Fibroblast of lung (primary cell): Measurements from ENCODE around the gene ZNF552. TPM values are rescaled to one million over a fixed set of nuclear protein-coding genes. Genes with fewer than 3 reads are reported as not detected.

Experiments used
- DNase-seq, 2 donors: peaks; one replicate each; pipeline versions ENCODE4 v3.0.0 to v3.0.0-alpha.2; 2010; ENCODE audit warnings: low read depth in 2 of 2
- H2AFZ ChIP-seq: 2 replicates; pipeline ENCODE4 v1.5.1; 2012; ENCODE audit warnings: low read length, control low read depth, inconsistent platforms
- H3K27ac ChIP-seq: 2 replicates; pipeline ENCODE4 v1.5.1; 2011; ENCODE audit warnings: low read length, control low read depth; ENCODE audit not compliant: insufficient read depth
- H3K27me3 ChIP-seq: 2 replicates; pipeline ENCODE4 v1.5.1; 2011; ENCODE audit warnings: mild to moderate bottlenecking, low read length; ENCODE audit not compliant: control insufficient read depth, insufficient read depth
- H3K36me3 ChIP-seq: 2 replicates; pipeline ENCODE4 v1.5.1; 2011; ENCODE audit warnings: low read length; ENCODE audit not compliant: control insufficient read depth, insufficient read depth
- H3K4me1 ChIP-seq: 2 replicates; pipeline ENCODE4 v1.5.1; 2011; ENCODE audit warnings: low read length; ENCODE audit not compliant: control insufficient read depth, insufficient read depth; ENCODE audit errors: extremely low read depth
- H3K4me2 ChIP-seq: 2 replicates; pipeline ENCODE4 v1.5.1; 2011; ENCODE audit warnings: low read length, control low read depth; ENCODE audit not compliant: insufficient read depth; ENCODE audit errors: extremely low read depth
- H3K4me3 ChIP-seq, 4 experiments: fragments of 200-600 bp in 1 of 4; sonication (generic) in 1 of 4; replicated peaks in 1 of 4; 2 replicates each; pipeline ENCODE4 v1.5.1; 2011 to 2016; ENCODE audit warnings: low read length in 4 of 4, low read depth in 3 of 4, mild to moderate bottlenecking in 3 of 4, control low read depth in 2 of 4, inconsistent platforms in 1 of 4, mixed read lengths in 1 of 4; ENCODE audit not compliant: insufficient read depth in 1 of 4; ENCODE audit errors: control extremely low read depth in 1 of 4
- H3K79me2 ChIP-seq: 2 replicates; pipeline ENCODE4 v1.5.1; 2012; ENCODE audit warnings: mild to moderate bottlenecking, low read length, inconsistent platforms; ENCODE audit not compliant: control insufficient read depth, insufficient read depth
- H3K9ac ChIP-seq: 2 replicates; pipeline ENCODE4 v1.5.1; 2011; ENCODE audit warnings: mild to moderate bottlenecking, low read length, control low read depth; ENCODE audit not compliant: insufficient read depth
- H3K9me3 ChIP-seq: 2 replicates; pipeline ENCODE4 v1.5.1; 2012; ENCODE audit warnings: low read depth, low read length; ENCODE audit not compliant: control insufficient read depth, insufficient read depth
- H4K20me1 ChIP-seq: 2 replicates; pipeline ENCODE4 v1.5.1; 2011; ENCODE audit warnings: low read length; ENCODE audit not compliant: control insufficient read depth, insufficient read depth; ENCODE audit errors: extremely low read depth
- CTCF ChIP-seq, 2 donors: IDR thresholded peaks in 1 of 2; conservative IDR thresholded peaks in 1 of 2; 1 replicate in 1 of 2; 2 replicates in 1 of 2; pipeline ENCODE4 v1.5.1; 2011 to 2012; ENCODE audit warnings: low read length in 2 of 2, control low read depth in 1 of 2, inconsistent platforms in 1 of 2, low read depth in 1 of 2, mild to moderate bottlenecking in 1 of 2
- EZH2 ChIP-seq: IDR thresholded peaks from 2 replicates; pipeline ENCODE4 v1.5.1; 2012; ENCODE audit warnings: low read length, control low read depth, mild to moderate bottlenecking; ENCODE audit errors: missing control alignments
- polyA plus RNA-seq, 2 donors: library from polyadenylated mRNA; depleted of rRNA in 1 of 2; stranded (reverse) in 1 of 2; unstranded in 1 of 2; fragments of >200 nt; gene quantifications; 2 replicates each; pipeline ENCODE4 v1.2.1, GENCODE V29; 2011 to 2012; ENCODE audit warnings: missing spikeins in 1 of 2
- total RNA-seq: library from RNA; depleted of rRNA; stranded (reverse); fragments of >200 nt; gene quantifications from 2 replicates; pipeline ENCODE4 v1.2.1, GENCODE V29; 2014

The ZNF552 gene
- total and polyA plus RNA-seq, 2 donors (not counting 1 experiment from before 2014, with no cell fraction given) = 1.9 to 3.8 TPM

- no peaks in the 10 kb centered on the region for H3K36me3 ChIP-seq
- DNase-seq = no peak
- H3K4me3 ChIP-seq = no peak overlapping the region
- TF ChIP-seq EZH2 (no peak), CTCF (conservative IDR thresholded peaks at IDR 0.05 in 1 of 2, IDR thresholded peaks at IDR 0.05 in 1 of 2; ENCODE audit: low read depth in 1 of 2, low read length in 2 of 2) (no peak)
- no peak overlapping the region for H2AFZ ChIP-seq
- no peaks in the 10 kb centered on the region for H3K9me3 ChIP-seq
- peaks cover 6% of the 10 kb centered on the region for H3K4me1 ChIP-seq
- no peak overlapping the region for H3K27ac ChIP-seq
- H4K20me1 ChIP-seq = no peaks in the 10 kb centered on the region
- no peaks in the 10 kb centered on the region for H3K27me3 ChIP-seq
- H3K4me2 ChIP-seq = no peak overlapping the region
- no peak overlapping the region for H3K9ac ChIP-seq
- peaks cover 38% of the 10 kb centered on the region for H3K79me2 ChIP-seq
These were observed 3.7 kb upstream of the ZNF552 start for GRCh38 chr19:57818378-57818777.

- Histone ChIP-seq H3K4me1 (peaks cover 6% of the 10 kb centered on the region), H3K27me3 (no peaks in the 10 kb centered on the region), H3K4me3 (no peak overlapping the region), H3K36me3 (no peaks in the 10 kb centered on the region), H3K9me3 (no peaks in the 10 kb centered on the region), H3K27ac (no peak overlapping the region), H4K20me1 (no peaks in the 10 kb centered on the region), H3K4me2 (no peak overlapping the region), H3K79me2 (peaks cover 35% of the 10 kb centered on the region), H2AFZ (no peak overlapping the region), H3K9ac (no peak overlapping the region)
- TF ChIP-seq CTCF (conservative IDR thresholded peaks at IDR 0.05 in 1 of 2, IDR thresholded peaks at IDR 0.05 in 1 of 2; ENCODE audit: low read depth in 1 of 2, low read length in 2 of 2) = no peak
- DNase-seq = no peak
These were observed 3.3 kb upstream of the ZNF552 start for GRCh38 chr19:57817976-57818375.

- H2AFZ ChIP-seq = no peak overlapping the region
- H3K9ac ChIP-seq = no peak overlapping the region
- peaks cover 2% of the 10 kb centered on the region for H3K36me3 ChIP-seq
- TF ChIP-seq EZH2 = no peak
- H3K4me1 ChIP-seq = peaks cover 6% of the 10 kb centered on the region
- H3K9me3 ChIP-seq = no peaks in the 10 kb centered on the region
- DNase-seq = no peak
- H4K20me1 ChIP-seq = no peaks in the 10 kb centered on the region
- no peak overlapping the region for H3K27ac ChIP-seq
- H3K27me3 ChIP-seq = no peaks in the 10 kb centered on the region
- no peak overlapping the region for H3K4me2 ChIP-seq
- no peak overlapping the region for H3K4me3 ChIP-seq
- H3K79me2 ChIP-seq = peaks cover 23% of the 10 kb centered on the region
These were observed 1.9 kb upstream of the ZNF552 start for GRCh38 chr19:57816652-57817051.
